HG02943 (cell line): ENCODE measurements around the gene MRPS27.

Experiments
- ATAC-seq: cut with Tn5 transposase; IDR thresholded peaks from one replicate; pipeline ENCODE4 v1.9.1; 2021; ENCODE audit warnings: mild to moderate bottlenecking, low read depth, moderate library complexity; ENCODE audit not compliant: unreplicated experiment

Gene MRPS27

DNA sequence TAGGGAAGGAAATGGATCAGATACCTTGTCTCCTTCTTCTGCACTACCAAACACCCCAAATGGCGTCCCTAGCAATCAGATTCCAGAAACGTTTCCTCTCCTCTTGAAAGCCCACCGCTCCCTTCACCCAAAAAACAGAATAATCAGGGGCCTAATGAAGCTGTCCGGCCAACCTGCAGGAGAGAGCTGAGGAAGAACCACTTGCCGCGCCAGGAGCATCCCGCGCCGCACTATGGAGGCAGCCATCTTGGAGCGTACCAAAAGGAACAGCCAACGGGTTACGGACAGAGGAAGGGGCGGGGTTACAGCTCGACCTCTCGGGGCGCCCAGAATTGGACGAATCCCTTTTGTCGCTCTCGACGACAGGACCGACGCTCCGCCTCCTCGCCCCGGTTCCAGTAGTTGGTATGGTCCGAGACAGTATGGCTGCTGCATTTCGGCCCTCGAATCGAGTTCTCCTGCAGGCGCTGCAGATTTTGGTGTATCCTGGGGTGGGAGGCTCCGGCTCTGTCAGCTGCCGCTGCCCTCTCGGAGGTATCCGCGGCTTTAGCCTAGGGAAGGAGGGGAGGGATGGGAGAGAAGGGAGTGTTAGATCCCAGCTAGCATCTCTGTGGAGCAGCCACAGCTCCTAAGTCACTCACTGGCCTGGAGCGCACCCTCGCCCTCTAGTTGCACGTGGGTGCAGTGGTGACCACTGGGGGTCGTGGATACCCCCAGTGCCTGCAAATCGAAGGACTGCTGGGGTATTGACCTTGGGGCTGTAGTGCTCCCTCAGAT is at the start of gene MRPS27, which contains the start of gene PTCD2:
TSS of gene MRPS27 (minus strand) at position 265 of the 777 bp plus-strand sequence. CDS start at position 246, 19 bp downstream.
TSS of gene PTCD2 (plus strand) at position 398 of the 777 bp plus-strand sequence. CDS start at position 408, 10 bp downstream.
- ATAC-seq, result peak; percentile 99

GRCh38 chr5:72369711-72370110 is 49.7 kb upstream of the MRPS27 start:
- ATAC-seq, result no peak

- no peak for ATAC-seq
Measured at GRCh38 chr5:72369301-72369700, 49.3 kb upstream of the MRPS27 start.

GRCh38 chr5:72368271-72368670 is 48.2 kb upstream of the MRPS27 start:
- ATAC-seq, result no peak

DNA sequence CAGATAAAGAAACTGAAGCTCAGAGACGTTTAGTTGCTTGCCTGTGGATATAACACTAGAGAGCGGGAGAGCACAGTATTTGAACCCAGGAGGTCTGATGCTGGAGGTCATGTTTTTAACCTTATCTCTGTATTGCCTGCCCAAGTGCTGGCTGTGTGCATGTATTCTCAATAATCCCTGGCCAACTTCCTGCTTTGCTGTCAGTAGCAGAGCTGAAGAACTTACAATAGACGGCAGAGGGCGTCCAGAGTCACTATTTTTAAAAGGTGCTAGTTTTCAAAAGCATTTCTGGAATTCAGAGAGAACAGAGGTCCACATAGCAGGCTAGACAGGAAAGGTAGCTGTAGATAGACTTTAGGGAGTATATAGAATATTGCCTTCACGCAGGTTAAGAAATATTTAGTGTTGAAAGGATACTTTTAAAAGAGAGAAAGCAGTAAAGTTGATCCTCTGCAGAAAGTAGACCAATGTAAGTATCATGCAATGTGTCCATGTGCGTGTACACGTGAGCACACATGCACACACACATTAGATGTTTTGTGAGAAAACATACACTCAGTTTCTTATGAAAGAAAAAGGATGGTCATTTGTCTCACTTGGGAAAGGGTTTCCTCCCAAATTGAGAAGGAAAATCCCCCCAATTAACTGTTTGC is 46.4 kb upstream of the MRPS27 start:
- ATAC-seq, result no peak

DNA sequence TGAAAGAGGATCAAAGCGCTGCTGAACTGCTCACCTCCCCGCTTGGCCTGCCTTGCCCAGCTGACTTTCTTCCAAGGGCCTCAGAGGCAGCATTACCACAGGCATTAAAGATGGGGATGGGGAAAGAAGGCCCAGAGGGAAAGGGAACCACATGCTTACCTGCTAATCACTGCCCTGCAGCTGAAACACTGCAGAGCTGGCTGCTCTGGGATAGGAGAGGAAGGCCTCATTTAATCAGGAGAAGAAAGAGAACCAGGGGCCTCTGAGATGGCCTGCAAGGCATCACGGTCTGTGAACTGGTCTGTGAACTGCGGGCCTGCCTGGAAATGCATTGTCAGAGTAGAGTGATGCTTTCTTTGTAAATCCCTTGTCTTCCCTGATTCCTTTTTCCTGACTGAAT is 44.9 kb upstream of the MRPS27 start:
- ATAC-seq, result no peak

DNA sequence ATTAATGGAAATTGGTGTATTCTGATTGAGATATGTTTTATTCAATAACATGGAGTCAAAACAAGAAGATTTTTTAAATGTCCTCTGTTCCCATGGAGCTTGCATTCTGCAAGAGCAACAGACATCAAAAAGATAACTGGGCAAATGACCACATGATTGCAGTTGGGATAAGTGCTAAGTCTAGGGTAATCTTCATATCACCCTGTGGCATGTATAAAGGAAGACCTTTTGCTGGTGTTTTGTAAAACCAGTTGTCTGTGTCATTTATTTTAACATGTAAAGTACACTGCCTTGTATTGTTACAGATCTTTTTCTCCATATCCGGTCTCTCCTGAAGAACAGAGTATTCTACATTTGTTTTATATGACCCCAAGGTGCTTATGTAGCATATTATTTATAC is 44.1 kb upstream of the MRPS27 start:
- no peak for ATAC-seq

DNA sequence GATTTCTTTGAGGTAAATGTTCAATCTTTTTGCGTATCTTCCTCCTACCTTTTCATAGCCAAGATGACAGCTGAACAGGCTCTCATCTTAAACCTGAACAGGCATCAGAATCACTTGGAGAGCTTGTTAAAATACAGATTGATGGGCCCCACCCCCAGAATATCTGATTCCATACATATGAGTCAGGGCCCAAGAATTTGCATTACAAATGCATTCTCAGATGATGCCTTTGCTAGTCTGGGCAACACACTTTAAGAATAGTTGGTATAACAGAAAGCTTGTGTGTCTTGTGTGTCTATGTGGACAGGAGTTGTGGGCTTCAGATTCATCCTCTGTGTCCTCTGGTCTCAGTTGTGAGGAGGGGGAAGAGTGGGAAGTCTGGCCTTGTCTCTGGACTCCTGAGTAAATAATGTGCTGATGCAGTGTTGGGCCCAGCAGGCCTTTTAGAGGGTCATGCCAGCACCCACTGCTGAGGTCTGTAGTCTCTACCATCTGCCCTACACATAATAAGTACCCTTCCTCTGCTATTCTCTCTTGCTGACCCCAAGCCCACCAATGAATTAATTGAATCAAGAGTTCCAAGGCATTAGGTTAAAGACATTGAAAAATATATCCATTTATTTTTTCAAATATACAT is 43.2 kb upstream of the MRPS27 start:
- no peak for ATAC-seq

DNA sequence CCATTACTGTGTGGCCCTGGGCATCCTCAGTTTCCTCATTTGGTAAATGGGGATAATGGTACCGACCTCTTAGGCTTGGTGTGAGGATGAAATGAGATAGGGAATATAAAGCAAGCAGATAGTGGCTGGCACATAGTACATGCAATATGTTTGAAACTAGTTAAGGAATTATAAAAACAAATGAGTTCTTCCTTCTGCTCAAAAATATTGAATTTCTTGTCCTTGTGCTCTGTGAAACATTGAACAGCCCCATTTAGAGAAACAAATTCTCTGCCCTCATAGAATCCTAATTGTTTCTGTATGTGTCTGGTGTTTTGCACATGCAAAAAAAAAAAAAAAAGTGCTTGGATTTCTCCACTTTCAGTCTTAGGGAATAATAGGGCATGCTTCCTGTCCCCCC is 39.8 kb upstream of the MRPS27 start:
- no peak for ATAC-seq

DNA sequence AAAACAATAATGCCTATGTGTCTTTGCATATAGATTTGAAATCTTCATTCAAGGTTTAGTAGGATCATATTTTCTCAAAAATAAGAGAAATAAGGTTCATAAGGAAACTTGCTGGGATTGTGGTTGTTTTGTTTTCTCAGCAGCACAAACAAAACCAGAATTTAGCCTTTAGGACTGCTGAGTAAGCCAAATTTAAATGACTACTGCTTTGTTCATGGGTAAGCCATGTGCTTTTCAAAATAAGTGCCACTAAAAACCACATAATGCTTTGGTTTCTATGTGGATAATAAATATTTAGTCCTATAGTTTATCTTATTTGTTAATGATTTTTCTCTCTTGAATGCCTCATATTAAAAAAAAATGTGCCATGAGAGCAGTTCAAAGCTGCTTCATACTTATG is 38.9 kb upstream of the MRPS27 start:
- no peak for ATAC-seq

- no peak for ATAC-seq
Measured at GRCh38 chr5:72356361-72356760, 36.3 kb upstream of the MRPS27 start.

GRCh38 chr5:72355706-72356299 is 35.8 kb upstream of the MRPS27 start:
- no peak for ATAC-seq

DNA sequence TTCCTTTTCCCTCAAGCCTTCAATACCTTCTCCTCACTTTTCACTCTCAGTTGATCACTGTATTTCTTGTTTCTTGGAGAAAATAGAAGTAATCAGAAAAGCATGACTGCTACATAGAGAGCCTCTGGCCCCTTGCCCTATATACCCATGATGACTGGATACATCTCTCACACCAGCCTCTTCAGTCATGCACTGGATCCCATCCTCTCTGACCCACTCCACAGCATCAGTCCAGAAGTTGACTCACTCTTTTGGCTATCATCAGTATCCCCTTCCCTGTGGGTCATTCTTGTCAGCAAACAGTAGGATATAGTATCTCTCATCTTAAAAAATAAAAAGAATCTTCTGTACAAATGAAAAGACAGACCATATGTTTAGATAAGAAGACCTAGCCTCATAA is 33.0 kb upstream of the MRPS27 start:
- ATAC-seq, result no peak

DNA sequence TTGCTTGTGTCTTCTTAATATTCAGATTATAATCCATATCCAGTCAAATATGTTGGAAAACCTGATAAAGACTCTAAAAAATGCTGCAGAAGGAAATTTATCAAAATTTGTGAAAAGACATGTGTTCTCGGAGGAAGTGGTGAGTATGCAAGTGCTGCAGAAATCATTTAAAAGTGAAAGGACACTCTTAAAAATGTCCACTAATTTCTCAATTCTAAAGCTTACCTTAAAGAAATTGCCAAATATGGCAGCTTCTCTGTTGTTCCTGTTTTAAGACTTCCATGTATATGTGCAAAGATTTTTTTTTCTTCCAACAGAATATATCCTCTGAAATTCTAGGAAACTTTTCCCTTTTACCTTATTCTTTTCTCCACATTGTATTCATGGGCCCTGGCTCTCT is 32.6 kb upstream of the MRPS27 start:
- no peak for ATAC-seq

DNA sequence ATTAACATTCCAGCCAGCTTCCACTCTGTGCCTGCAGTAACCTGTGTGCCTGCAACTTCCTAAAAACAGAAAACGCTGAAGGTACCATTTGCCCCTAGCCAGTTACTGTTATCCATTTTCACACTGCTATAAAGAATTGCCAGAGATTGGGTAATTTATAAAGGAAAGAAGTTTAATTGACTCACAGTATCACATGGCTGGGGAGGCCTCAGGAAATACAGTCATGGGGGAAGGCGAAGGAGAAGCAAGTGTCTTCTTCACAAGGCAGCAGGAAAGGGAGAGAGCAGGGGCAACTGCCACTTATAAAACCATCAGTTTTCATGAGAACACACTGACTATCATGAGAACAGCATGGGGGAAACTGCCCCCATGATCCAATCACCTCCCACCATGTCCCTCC is 31.3 kb upstream of the MRPS27 start:
- no peak for ATAC-seq

DNA sequence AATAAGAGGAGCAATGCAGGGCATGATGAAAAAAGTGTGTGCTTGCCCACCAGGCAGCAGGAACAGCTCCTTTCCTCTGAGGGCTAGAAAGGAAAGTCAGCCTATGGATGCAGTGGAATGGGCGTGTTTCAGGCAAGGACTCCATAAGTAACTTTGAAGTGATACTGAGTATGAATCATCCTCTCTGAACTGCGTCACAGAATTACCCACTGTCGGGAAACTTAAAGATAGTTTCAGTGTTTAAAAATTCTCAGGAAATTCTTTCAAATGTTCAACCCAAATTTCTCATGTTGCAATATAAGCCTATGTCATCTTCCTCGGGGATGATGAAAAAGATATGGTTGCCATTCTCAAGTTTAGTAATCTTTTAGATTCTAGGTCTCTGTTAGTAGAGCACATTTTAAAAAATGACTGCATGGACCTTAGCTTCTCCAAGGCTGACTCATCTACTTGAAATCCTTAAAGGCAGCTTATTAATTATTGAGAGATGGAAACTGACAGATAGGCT is 27.8 kb upstream of the MRPS27 start:
- no peak for ATAC-seq

DNA sequence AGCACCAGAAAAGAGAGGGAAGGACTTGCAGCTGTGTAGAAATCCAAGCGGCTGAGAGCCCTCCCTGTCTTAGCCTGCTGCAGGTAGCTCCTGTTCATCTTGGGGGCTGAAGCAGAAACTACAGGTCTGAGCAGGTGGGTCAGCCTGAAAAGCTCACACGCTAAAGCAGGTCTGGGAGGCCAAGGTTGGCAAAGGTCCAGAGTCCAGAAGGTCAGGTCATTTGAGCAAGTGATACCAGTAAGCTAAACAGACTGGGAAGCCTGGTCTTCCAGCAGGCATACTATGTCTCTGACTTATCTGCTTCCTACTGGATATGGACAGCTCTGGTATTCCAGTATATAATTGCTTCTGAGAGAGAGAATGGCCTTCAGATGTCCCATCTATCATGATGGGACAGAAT is 26.4 kb upstream of the MRPS27 start:
- no peak for ATAC-seq

DNA sequence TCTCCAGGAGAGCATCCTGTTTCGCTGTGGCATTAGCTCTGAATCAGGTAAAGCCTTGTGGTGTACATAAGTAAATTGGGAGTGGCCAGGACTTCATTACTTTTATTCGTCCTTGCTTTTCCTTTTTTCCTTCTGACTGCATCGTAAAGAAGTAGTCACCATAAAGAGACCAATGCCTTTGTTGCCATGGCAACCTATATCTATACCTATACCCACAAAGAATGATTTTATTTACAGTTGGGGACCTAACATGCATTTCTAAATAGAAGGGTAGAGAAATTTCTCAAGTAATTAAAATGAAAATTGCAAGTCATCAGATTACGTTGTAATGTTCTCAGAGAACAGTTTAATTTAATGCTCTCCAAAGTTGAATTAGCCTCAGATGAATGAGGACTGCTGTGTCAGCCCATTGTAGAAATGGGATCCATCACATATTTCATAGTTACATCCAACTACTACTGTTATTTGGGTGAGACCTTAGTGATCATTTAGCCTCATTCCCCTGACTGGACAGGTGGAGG is 18.7 kb upstream of the MRPS27 start:
- no peak for ATAC-seq

- no peak for ATAC-seq
Measured at GRCh38 chr5:72337159-72337558, 17.1 kb upstream of the MRPS27 start.

- no peak for ATAC-seq
Measured at GRCh38 chr5:72330712-72331111, 10.7 kb upstream of the MRPS27 start.

GRCh38 chr5:72328172-72328571 is 8.1 kb upstream of the MRPS27 start:
- no peak for ATAC-seq
